T-helper 17 cell (primary cell): ENCODE measurements around the gene UNC13B. TPM values are rescaled to one million over a fixed set of nuclear protein-coding genes. Genes with fewer than 3 reads are reported as not detected.

ENCODE experiments used
- ATAC-seq: fragments of 150-1000 bp; cut with Tn5 transposase; 2 replicates; pipeline ENCODE4 v1.10.0; 2021; ENCODE audit warnings: mild to moderate bottlenecking, moderate library complexity
- DNase-seq, 3 donors: peaks; one replicate each; pipeline versions ENCODE4 v3.0.0 to v3.0.0-alpha.2; 2020 to 2021
- H3K9me3 ChIP-seq: one replicate; pipeline ENCODE4 v1.7.0; 2013; ENCODE audit warnings: low read length, mild to moderate bottlenecking; ENCODE audit not compliant: control insufficient read depth, poor library complexity, severe bottlenecking
- H3K27ac Mint-ChIP-seq: one replicate; pipeline ENCODE4 v1.8.0; 2022; ENCODE audit warnings: mild to moderate bottlenecking, moderate library complexity, mixed read lengths
- H3K27me3 Mint-ChIP-seq: one replicate; pipeline ENCODE4 v1.8.0; 2022; ENCODE audit warnings: mixed read lengths
- H3K36me3 Mint-ChIP-seq: one replicate; pipeline ENCODE4 v1.8.0; 2022; ENCODE audit warnings: low read depth, mixed read lengths
- H3K4me1 Mint-ChIP-seq: one replicate; pipeline ENCODE4 v1.8.0; 2022; ENCODE audit warnings: mild to moderate bottlenecking, mixed read lengths
- H3K4me3 Mint-ChIP-seq: one replicate; pipeline ENCODE4 v1.8.0; 2022; ENCODE audit warnings: mild to moderate bottlenecking, moderate library complexity, mixed read lengths
- total RNA-seq, 4 donors: library from RNA in 2 of 4; stranded (reverse) in 2 of 4; gene quantifications; one replicate each; pipeline ENCODE4 v1.2.3 and lab custom pipeline; 2022 to 2026

The UNC13B gene
- total RNA-seq, 2 donors from 2014 or later: 0.50 to 0.99 TPM

- ATAC-seq (no peak), DNase-seq (no peak)
- no peak overlapping the region for H3K27ac Mint-ChIP-seq
- no peaks in the 10 kb centered on the region for H3K36me3 Mint-ChIP-seq
- peaks cover 56% of the 10 kb centered on the region for H3K27me3 Mint-ChIP-seq
- no peaks in the 10 kb centered on the region for H3K4me1 Mint-ChIP-seq
- H3K4me3 Mint-ChIP-seq: no peak overlapping the region
- H3K9me3 ChIP-seq: no peaks in the 10 kb centered on the region
Observed at GRCh38 chr9:35308316-35308715, 146.5 kb downstream of the UNC13B start.

DNA sequence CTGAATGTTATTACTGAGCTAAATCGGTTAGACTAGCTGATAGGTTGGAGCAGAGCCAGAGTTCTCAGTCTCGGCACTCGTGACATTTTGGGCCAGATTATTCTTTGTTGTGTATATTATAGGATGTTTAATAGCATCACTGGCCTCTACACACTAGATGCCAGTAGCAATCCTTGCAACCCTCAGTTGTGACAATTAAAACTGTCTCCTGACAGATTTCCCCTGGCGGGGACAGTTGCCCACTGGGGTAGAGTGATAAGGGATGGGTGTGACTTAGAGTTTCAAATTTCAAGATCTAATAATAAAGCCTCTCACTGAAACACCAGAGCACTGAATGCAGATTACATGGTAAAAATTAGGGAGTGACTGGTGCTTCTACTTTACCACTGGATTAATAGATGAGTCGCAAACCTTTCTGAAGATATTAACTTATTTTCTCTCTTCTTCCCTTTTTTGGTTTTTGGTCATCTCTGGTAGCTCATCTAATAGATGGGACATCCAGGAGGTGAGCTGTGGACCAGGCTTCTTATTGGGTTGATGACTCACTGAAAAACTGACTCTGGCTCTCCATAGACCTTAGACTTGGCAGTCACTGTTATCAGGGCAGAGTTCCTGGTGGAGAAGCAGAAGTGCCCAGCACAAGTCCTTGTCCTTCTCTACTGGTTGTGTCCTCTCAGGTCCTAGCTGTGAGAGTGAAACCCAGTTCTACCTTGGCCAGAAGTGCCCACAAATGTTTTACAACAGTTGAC is 150.3 kb downstream of the UNC13B start:
- ATAC-seq (no peak), DNase-seq (no peak)
- Mint-ChIP-seq H3K36me3 (no peaks in the 10 kb centered on the region), H3K4me1 (no peaks in the 10 kb centered on the region), H3K27ac (no peak overlapping the region), H3K27me3 (peaks cover 21% of the 10 kb centered on the region), H3K4me3 (no peak overlapping the region)
- H3K9me3 ChIP-seq: no peaks in the 10 kb centered on the region

DNA sequence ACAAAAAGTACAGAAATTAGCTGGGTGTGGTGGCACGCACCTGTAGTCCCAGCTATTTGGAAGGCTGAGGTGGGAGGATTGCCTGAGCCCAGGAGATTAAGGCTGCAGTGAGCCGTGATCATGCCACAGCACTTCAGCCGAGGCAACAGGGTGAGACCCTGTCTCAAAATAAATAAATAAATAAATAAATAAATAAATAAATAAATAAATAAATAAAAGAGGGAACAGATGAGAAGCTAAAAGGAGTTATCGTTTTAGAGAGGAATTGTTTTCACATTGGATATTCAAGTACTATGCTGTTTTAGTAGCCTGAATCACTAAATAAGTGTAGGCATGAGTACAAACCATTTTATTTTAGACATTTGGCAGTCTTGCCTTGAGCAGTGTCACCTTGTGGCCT is 151.7 kb downstream of the UNC13B start:
- Mint-ChIP-seq H3K27ac (no peak overlapping the region), H3K4me1 (no peaks in the 10 kb centered on the region), H3K4me3 (no peak overlapping the region), H3K36me3 (no peaks in the 10 kb centered on the region), H3K27me3 (peaks cover 7% of the 10 kb centered on the region)
- no peak for ATAC-seq
- no peak for DNase-seq
- H3K9me3 ChIP-seq: no peaks in the 10 kb centered on the region

DNA sequence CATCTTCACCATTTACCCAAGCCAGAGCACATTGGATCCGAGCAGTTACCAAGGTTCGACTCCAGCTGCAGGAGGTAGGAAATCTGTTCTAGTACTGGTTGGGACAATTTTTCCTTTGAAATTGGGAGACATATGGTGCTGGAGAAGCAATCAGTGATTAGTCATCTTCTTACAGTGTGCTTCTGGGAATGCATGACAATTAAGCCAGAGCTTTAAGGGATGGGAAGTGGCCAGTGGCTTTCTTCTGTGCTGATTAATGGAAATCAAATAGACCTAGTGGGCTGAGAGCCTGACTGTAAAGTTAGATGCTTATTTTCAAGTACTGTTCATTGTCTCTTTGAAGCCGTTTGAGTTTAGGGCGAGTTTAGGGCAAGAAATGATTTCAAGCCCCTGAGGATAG is 152.1 kb downstream of the UNC13B start:
- ATAC-seq (no peak), DNase-seq (no peak)
- Mint-ChIP-seq H3K27ac (no peak overlapping the region), H3K4me3 (no peak overlapping the region), H3K4me1 (no peaks in the 10 kb centered on the region), H3K27me3 (peaks cover 3% of the 10 kb centered on the region), H3K36me3 (no peaks in the 10 kb centered on the region)
- no peaks in the 10 kb centered on the region for H3K9me3 ChIP-seq

DNA sequence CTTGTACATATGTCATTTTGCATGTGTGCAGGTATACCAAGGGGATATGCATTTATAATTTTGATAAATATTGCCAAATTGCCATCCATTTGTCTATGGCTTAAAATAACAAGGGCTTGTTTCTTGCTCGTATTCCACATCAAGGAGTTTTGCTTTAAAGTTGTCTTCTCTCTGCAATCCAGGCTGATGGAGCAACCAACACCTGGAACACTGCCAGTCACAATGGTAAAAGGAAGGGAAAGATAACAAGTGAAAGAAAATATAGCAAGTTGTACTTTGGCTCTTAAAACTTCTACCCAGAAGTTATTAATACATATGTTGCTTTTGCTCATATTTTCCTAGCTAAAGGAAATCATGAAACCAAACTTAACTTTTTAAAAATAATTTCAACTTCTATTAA is 156.9 kb downstream of the UNC13B start:
- Mint-ChIP-seq H3K27ac (no peak overlapping the region), H3K27me3 (peaks cover 15% of the 10 kb centered on the region), H3K4me1 (peaks cover 2% of the 10 kb centered on the region), H3K36me3 (no peaks in the 10 kb centered on the region), H3K4me3 (no peak overlapping the region)
- no peaks in the 10 kb centered on the region for H3K9me3 ChIP-seq
- DNase-seq (no peak), ATAC-seq (no peak)

- DNase-seq (no peak), ATAC-seq (no peak)
- H3K4me3 Mint-ChIP-seq: no peak overlapping the region
- H3K36me3 Mint-ChIP-seq: no peaks in the 10 kb centered on the region
- peaks cover 26% of the 10 kb centered on the region for H3K27me3 Mint-ChIP-seq
- H3K27ac Mint-ChIP-seq: peak overlapping the region; percentile 29
- peaks cover 2% of the 10 kb centered on the region for H3K4me1 Mint-ChIP-seq
- no peaks in the 10 kb centered on the region for H3K9me3 ChIP-seq
Observed at GRCh38 chr9:35322075-35322885, 160.5 kb downstream of the UNC13B start.

GRCh38 chr9:35324966-35325365 is 163.2 kb downstream of the UNC13B start:
- H3K27ac Mint-ChIP-seq: no peak overlapping the region
- H3K27me3 Mint-ChIP-seq: peaks cover 29% of the 10 kb centered on the region
- H3K4me3 Mint-ChIP-seq: no peak overlapping the region
- H3K4me1 Mint-ChIP-seq: peaks cover 2% of the 10 kb centered on the region
- no peaks in the 10 kb centered on the region for H3K36me3 Mint-ChIP-seq
- ATAC-seq: no peak
- no peak for DNase-seq
- H3K9me3 ChIP-seq: no peaks in the 10 kb centered on the region

DNA sequence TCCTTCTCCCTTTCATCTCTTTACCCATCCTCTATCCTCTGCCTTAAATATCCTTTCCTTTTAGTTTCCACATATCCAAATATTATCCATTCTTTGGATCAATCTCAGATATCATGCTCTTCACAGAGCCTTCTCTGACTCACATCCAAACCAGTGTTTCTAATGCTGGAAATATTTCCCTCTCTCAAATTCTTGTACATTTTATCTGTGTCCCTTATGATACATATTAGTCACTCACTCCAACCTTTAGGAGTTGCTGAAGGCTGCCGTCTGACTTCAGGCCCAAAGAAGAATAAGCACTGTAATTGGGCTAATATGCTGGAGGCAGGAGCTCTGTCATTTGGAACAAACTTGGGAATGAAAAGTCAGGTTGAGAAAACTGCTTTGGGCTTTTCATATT is 171.7 kb downstream of the UNC13B start:
- ATAC-seq: no peak
- no peak for DNase-seq
- H3K27me3 Mint-ChIP-seq: peaks cover 19% of the 10 kb centered on the region
- no peaks in the 10 kb centered on the region for H3K9me3 ChIP-seq
- no peak overlapping the region for H3K27ac Mint-ChIP-seq
- peaks cover 8% of the 10 kb centered on the region for H3K36me3 Mint-ChIP-seq
- no peak overlapping the region for H3K4me3 Mint-ChIP-seq
- H3K4me1 Mint-ChIP-seq: no peaks in the 10 kb centered on the region

DNA sequence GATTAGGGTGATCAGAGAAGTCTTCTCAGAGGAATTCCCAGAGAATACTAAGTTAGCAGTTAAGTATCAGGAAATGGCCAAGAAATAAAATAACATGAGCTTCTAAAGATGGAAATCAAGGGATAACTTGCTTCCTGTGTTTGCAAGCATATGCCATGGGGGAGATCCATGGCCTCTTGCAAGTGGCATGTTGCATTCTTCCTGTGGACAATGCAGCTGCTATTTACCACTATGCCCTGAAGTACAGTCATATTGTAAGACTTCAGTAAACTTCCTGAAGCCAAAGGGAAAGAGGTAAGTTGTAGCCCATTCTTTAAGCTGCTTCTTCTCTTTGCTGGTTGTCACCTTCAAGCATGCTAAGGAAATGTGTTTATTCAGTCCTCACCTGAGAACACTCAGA is 173.4 kb downstream of the UNC13B start:
- DNase-seq: no peak
- no peak for ATAC-seq
- no peak overlapping the region for H3K27ac Mint-ChIP-seq
- H3K4me1 Mint-ChIP-seq: no peaks in the 10 kb centered on the region
- peaks cover 23% of the 10 kb centered on the region for H3K27me3 Mint-ChIP-seq
- H3K36me3 Mint-ChIP-seq: peaks cover 8% of the 10 kb centered on the region
- H3K9me3 ChIP-seq: no peaks in the 10 kb centered on the region
- H3K4me3 Mint-ChIP-seq: no peak overlapping the region

DNA sequence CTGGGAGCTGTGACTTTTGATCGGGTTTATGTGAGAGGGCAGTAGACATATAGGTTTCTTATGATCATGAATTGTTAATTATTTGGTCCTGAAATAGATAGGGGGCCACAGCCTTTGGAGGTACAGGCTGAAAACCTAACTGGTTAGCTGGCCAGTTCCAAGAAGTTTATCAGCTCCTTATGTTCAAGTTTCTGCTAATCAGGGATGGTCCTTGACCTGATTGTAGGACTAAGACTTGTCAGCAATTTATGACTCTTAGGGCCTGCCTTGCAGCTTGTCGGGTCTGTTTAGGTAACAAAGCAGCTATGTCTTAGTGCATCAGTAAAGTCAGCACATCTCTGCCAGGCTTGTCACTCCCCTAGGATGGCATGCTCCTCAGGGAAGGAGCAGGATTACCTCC is 176.3 kb downstream of the UNC13B start:
- Mint-ChIP-seq H3K27ac (no peak overlapping the region), H3K36me3 (peaks cover 7% of the 10 kb centered on the region), H3K27me3 (peaks cover 37% of the 10 kb centered on the region), H3K4me1 (peaks cover 3% of the 10 kb centered on the region), H3K4me3 (no peak overlapping the region)
- ATAC-seq (no peak), DNase-seq (no peak)
- H3K9me3 ChIP-seq: no peaks in the 10 kb centered on the region

DNA sequence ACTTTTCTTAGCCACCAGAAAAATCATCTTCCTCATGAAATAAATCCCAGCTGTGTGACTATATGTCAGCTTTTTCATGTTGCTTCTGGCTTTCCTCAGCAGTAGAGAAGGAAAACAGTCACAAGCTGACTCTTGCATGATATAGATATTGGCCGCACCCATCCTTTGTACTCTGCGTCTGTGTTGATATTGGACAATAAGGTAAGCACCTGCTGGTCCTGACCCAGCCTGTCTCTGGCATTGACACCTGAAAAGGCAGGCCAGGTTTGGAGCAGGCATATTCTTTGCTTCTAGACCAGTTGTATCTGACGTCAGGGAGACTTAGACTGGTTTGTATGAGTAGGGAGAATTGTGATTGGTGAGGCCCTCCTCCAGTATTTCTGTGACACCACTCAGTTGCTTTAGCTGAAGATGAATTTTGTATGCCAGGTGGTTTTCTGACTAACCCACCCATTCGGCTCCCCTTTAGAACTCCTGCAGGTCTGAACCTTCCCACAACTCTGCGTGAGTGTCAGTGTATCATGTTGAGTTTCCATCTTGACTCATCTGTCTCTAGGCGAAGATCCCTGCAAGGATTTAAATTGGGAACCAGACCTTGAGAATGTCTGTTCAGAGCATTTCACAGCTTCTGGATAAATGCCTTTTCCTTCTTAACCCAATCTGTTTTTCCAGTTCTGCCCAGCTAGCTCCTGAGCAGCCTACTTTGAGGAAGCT is 176.9 kb downstream of the UNC13B start:
- H3K4me3 Mint-ChIP-seq: no peak overlapping the region
- H3K9me3 ChIP-seq: no peaks in the 10 kb centered on the region
- ATAC-seq: no peak
- peaks cover 3% of the 10 kb centered on the region for H3K4me1 Mint-ChIP-seq
- H3K27ac Mint-ChIP-seq: no peak overlapping the region
- peaks cover 7% of the 10 kb centered on the region for H3K36me3 Mint-ChIP-seq
- H3K27me3 Mint-ChIP-seq: peaks cover 43% of the 10 kb centered on the region
- no peak for DNase-seq

DNA sequence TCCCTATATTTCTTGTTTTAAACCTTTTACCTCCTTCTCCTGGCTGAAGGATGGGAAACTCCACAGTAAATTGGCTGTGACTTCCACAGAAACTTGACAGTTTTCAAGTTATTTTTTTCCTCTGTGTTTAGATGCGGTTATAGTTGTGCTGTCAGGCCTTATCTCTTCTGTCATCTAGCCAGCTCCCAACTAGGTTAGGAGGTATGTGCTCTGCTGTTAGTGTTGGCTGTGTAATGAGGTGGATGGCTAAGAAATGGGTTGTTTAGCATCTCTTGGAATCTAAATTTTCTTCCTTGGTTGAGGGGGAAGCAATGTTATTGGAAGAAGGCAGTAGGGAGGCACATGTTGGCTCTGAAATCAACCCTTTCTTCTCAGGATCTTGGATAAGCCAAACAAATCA is 178.2 kb downstream of the UNC13B start:
- no peak for DNase-seq
- Mint-ChIP-seq H3K27me3 (peaks cover 47% of the 10 kb centered on the region), H3K36me3 (peaks cover 7% of the 10 kb centered on the region), H3K27ac (no peak overlapping the region), H3K4me1 (peaks cover 3% of the 10 kb centered on the region), H3K4me3 (no peak overlapping the region)
- ATAC-seq: no peak
- no peaks in the 10 kb centered on the region for H3K9me3 ChIP-seq

DNA sequence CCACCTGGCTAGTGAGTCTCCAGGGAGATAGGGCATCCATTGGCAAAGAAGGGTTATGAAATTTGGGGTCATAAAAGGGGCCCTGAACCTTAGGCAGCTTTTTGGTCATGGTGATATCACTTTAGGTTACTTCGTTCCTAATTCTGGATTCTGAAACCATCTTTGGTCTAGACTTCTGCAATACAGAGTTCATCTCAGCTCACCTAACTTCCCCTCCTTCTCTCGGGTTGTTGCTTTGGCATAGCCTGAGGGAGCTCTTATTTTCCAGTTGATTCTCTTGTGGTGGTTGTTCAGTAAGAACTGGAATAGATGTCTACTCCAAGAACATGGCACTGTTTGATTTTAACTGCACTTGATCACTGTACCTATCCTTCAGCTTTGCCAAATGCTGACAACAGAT is 179.2 kb downstream of the UNC13B start:
- DNase-seq (no peak), ATAC-seq (no peak)
- H3K36me3 Mint-ChIP-seq: peaks cover 5% of the 10 kb centered on the region
- H3K27ac Mint-ChIP-seq: no peak overlapping the region
- no peaks in the 10 kb centered on the region for H3K9me3 ChIP-seq
- no peak overlapping the region for H3K4me3 Mint-ChIP-seq
- peaks cover 47% of the 10 kb centered on the region for H3K27me3 Mint-ChIP-seq
- H3K4me1 Mint-ChIP-seq: peaks cover 3% of the 10 kb centered on the region
